ENCODE data around the gene AHNAK2. TPM values are rescaled to one million over a fixed set of nuclear protein-coding genes. Genes with fewer than 3 reads are reported as not detected.

AHNAK2 gene
- total and polyA plus RNA-seq, 9 of the 15 experiments (the other 6 are each of a cell fraction or from before 2014, with no cell fraction given) = 0.04 to 0.09 (median 0.04) TPM; not detected in 6

- H4K20me1 ChIP-seq (replicated peaks; ENCODE audit: control insufficient read depth, insufficient read depth, low read length) = no peaks in the 10 kb centered on the region
- in situ Hi-C loops (cut with MboI) = no loop called here
- peak; percentile 80 for ATAC-seq
- H3K27me3 ChIP-seq (ENCODE audit: control insufficient read depth in 2 of 2, insufficient read depth in 2 of 2, low read length in 2 of 2) = no peaks in the 10 kb centered on the region
- H3K4me1 ChIP-seq (replicated peaks in 1 of 2; ENCODE audit: control insufficient read depth in 2 of 2, insufficient read depth in 2 of 2, low read length in 2 of 2) = no peaks in the 10 kb centered on the region; a peak in 1 of 5 replicates
- ChIA-PET CTCF (ENCODE audit: low intra/inter-chr PET ratio) (no interaction called here), POLR2A (interaction anchor here (0.6 kb wide), 1 partner anchor 15 kb away, joined by 3 read pairs; no protein-coding TSS in a partner anchor)
- intact Hi-C loops (cut with micrococcal nuclease) = no loop called here
- no peak overlapping the region for H3K27ac ChIP-seq (ENCODE audit: extremely low read depth, low read depth, low read length)
- FAIRE-seq = peak; percentile 15
- DNase-seq (ENCODE audit: extremely low read depth in 1 of 4, low spot score in 3 of 4) = peak in 1 of 4 experiments; percentile 37
- WGBS (ENCODE audit: insufficient coverage, low coverage, missing lambda C conversion rate) = 21% methylated on average over 1 of the region's 1 CpG
- no peaks in the 10 kb centered on the region for H3K9me3 ChIP-seq (replicated peaks; ENCODE audit: control insufficient read depth, insufficient read depth, low read depth, low read length)
- no peaks in the 10 kb centered on the region for H3K36me3 ChIP-seq (ENCODE audit: control insufficient read depth, insufficient read depth, low read length)
- no peaks in the 10 kb centered on the region for H3K9me1 ChIP-seq (ENCODE audit: control insufficient read depth, insufficient read depth, low read length)
- H2AFZ ChIP-seq (ENCODE audit: low read depth, low read length) = no peak overlapping the region
- no peak overlapping the region for H3K9ac ChIP-seq (ENCODE audit: insufficient read depth in 1 of 2, low read depth in 2 of 2, low read length in 2 of 2)
- H3K4me2 ChIP-seq (ENCODE audit: insufficient read depth, low read length) = no peak overlapping the region
- BruUV-seq (replicated peaks) = no TSS peak
- no peak overlapping the region for H3K4me3 ChIP-seq
- H3K79me2 ChIP-seq (ENCODE audit: control insufficient read depth, insufficient read depth, low read length) = peaks cover 5% of the 10 kb centered on the region; the same call in 2 of the 3 replicates
- peak; percentile 41; the same call in 1 of the 2 replicates for TF ChIP-seq PKNOX1 (IDR thresholded peaks at IDR 0.05)
- no peak for TF ChIP-seq ZBTB40 (IDR thresholded peaks at IDR 0.05)
- no peak for TF ChIP-seq ZBTB40 (CRISPR knock-in tag; IDR thresholded peaks at IDR 0.05)
- no peak for TF ChIP-seq BRF1 (IDR thresholded peaks at IDR 0.05; ENCODE audit: borderline replicate concordance, extremely low read depth, insufficient read length)
- TF ChIP-seq SRSF9 (IDR thresholded peaks at IDR 0.05; ENCODE audit: borderline replicate concordance, low read depth, low read length) = no peak
- no peak for TF ChIP-seq RBM14 (IDR thresholded peaks at IDR 0.05; ENCODE audit: borderline replicate concordance, insufficient read depth, low read depth, low read length)
- TF ChIP-seq ZNF644 (tag; IDR thresholded peaks at IDR 0.05; ENCODE audit: low read depth) = no peak
- TF ChIP-seq HNRNPH1 (optimal IDR thresholded peaks at IDR 0.05; ENCODE audit: low read depth, low read length) = no peak
- TF ChIP-seq TBP (optimal IDR thresholded peaks at IDR 0.05; ENCODE audit: low read depth, low read length) = peak; percentile 30
Observed at GRCh38 chr14:105026802-105027563, 48.8 kb upstream of the AHNAK2 start.

Measured in K562 (cell line).